Measurements from ENCODE around the gene QPRT. TPM values are rescaled to one million over a fixed set of nuclear protein-coding genes. Genes with fewer than 3 reads are reported as not detected.
"Not testable (repeated sequence)": the region's sequence is repeated elsewhere in the genome, so short reads cannot be mapped to it uniquely, and the experiment has no call there.

QPRT gene
- total and polyA plus RNA-seq, 2 donors (not counting 1 experiment from before 2014, with no cell fraction given) = 0.06 to 0.22 TPM

- ChIA-PET CTCF (interaction anchor here (0.9 to 6.1 kb wide), 10 partner anchors 11 to 126 kb away, joined by 3 to 63 read pairs (median 4); partner anchors contain the start of gene KIF22), POLR2A (interaction anchor here (0.7 to 1.3 kb wide), 2 partner anchors 45 to 84 kb away, joined by 4 read pairs; no protein-coding TSS in a partner anchor)
- Mint-ChIP-seq H3K9me3 (ENCODE audit: insufficient read depth) (no peaks in the 10 kb centered on the region), H3K4me3 (peak overlapping the region; percentile 23), H3K27ac (no peak overlapping the region), H3K4me1 (peaks cover 6% of the 10 kb centered on the region), H3K27me3 (no peaks in the 10 kb centered on the region)
- peaks cover 0 to 3% of the 10 kb centered on the region in 2 donors for H3K4me1 ChIP-seq (ENCODE audit: control insufficient read depth in 2 of 2, insufficient read depth in 2 of 2, low read length in 2 of 2)
- H3K27me3 ChIP-seq (replicated peaks in 1 of 4; ENCODE audit: control extremely low read depth in 1 of 4, control insufficient read depth in 3 of 4, insufficient read depth in 4 of 4, low read length in 3 of 4) = no peaks in the 10 kb centered on the region
- no peak for TF ChIP-seq EZH2 (IDR thresholded peaks at IDR 0.05; ENCODE audit: borderline replicate concordance, insufficient read depth, low read depth, low read length, poor library complexity, severe bottlenecking)
- no peak for TF ChIP-seq CTCF (IDR thresholded peaks at IDR 0.05)
- no peaks in the 10 kb centered on the region for H3K36me3 ChIP-seq (replicated peaks in 1 of 2; ENCODE audit: control extremely low read depth in 1 of 2, control insufficient read depth in 1 of 2, extremely low read depth in 1 of 2, insufficient read depth in 2 of 2, low read length in 1 of 2)
- no peaks in the 10 kb centered on the region for H3K9me3 ChIP-seq (ENCODE audit: control extremely low read depth in 1 of 3, control insufficient read depth in 2 of 3, insufficient read depth in 1 of 3, low read length in 2 of 3)
- H3K4me3 ChIP-seq (ENCODE audit: control extremely low read depth in 1 of 5, extremely low read depth in 1 of 5, insufficient read depth in 1 of 5, low read depth in 2 of 5, low read length in 4 of 5) = no peak overlapping the region
- 83% methylated on average over 3 of the region's 5 CpGs for WGBS (ENCODE audit: insufficient coverage)
- DNase-seq = no peak
- H4K20me1 ChIP-seq (ENCODE audit: control insufficient read depth, insufficient read depth, low read length, poor library complexity, severe bottlenecking) = no peaks in the 10 kb centered on the region
- intact Hi-C loops (cut with micrococcal nuclease) = loop anchor here (1.0 kb wide), 1 partner anchor 20 kb away; no protein-coding TSS in a partner anchor
- no peak overlapping the region for H3K9ac ChIP-seq (ENCODE audit: low read length)
- no peak for ATAC-seq (ENCODE audit: low read depth)
- no peaks in the 10 kb centered on the region for H3K79me2 ChIP-seq (ENCODE audit: control insufficient read depth, insufficient read depth, low read length)
- no peak overlapping the region for H3K27ac ChIP-seq (ENCODE audit: low read length in 2 of 2)
- no peak overlapping the region for H2AFZ ChIP-seq (ENCODE audit: insufficient read depth, low read depth, low read length, poor library complexity, severe bottlenecking)
- no peak overlapping the region for H3K4me2 ChIP-seq (replicated peaks; ENCODE audit: low read depth, low read length, poor library complexity, severe bottlenecking)
These were observed 41.7 kb downstream of the QPRT start for GRCh38 chr16:29720703-29721102.

- not testable (repeated sequence) for H3K36me3 ChIP-seq (replicated peaks in 1 of 2; ENCODE audit: control extremely low read depth in 1 of 2, control insufficient read depth in 1 of 2, extremely low read depth in 1 of 2, insufficient read depth in 2 of 2, low read length in 1 of 2); H3K27ac Mint-ChIP-seq; H3K9me3 Mint-ChIP-seq (ENCODE audit: insufficient read depth); H3K27me3 ChIP-seq (replicated peaks in 1 of 4; ENCODE audit: control extremely low read depth in 1 of 4, control insufficient read depth in 3 of 4, insufficient read depth in 4 of 4, low read length in 3 of 4); H3K27ac ChIP-seq (ENCODE audit: low read length in 2 of 2); H3K9me3 ChIP-seq (ENCODE audit: control extremely low read depth in 1 of 3, control insufficient read depth in 2 of 3, insufficient read depth in 1 of 3, low read length in 2 of 3); H3K4me1 Mint-ChIP-seq; H3K4me1 ChIP-seq (ENCODE audit: control insufficient read depth in 2 of 2, insufficient read depth in 2 of 2, low read length in 2 of 2); H4K20me1 ChIP-seq (ENCODE audit: control insufficient read depth, insufficient read depth, low read length, poor library complexity, severe bottlenecking); H3K27me3 Mint-ChIP-seq; H3K9ac ChIP-seq (ENCODE audit: low read length); H3K79me2 ChIP-seq (ENCODE audit: control insufficient read depth, insufficient read depth, low read length)
- POLR2A ChIA-PET = interaction anchor here (1.3 kb wide), 1 partner anchor 83 kb away, joined by 4 read pairs; no protein-coding TSS in a partner anchor
- H3K4me2 ChIP-seq (replicated peaks; ENCODE audit: low read depth, low read length, poor library complexity, severe bottlenecking) = peak overlapping the region; percentile 59
- ATAC-seq (ENCODE audit: low read depth) = peak; percentile 76
- intact Hi-C loops (cut with micrococcal nuclease) = loop anchor here (1.0 kb wide), 1 partner anchor 21 kb away; no protein-coding TSS in a partner anchor
- H3K4me3 ChIP-seq (ENCODE audit: control extremely low read depth in 1 of 5, extremely low read depth in 1 of 5, insufficient read depth in 1 of 5, low read depth in 2 of 5, low read length in 4 of 5) = peak overlapping the region in 1 of 5 experiments; percentile 17
- DNase-seq = peak; percentile 73
- peak overlapping the region; percentile 70 for H3K4me3 Mint-ChIP-seq
- CTCF ChIA-PET = interaction anchor here (0.6 to 6.1 kb wide), 17 partner anchors 10 to 127 kb away, joined by 3 to 63 read pairs (median 4); partner anchors contain the start of gene KIF22
- peak; percentile 58 for TF ChIP-seq CTCF (IDR thresholded peaks at IDR 0.05)
- WGBS (ENCODE audit: insufficient coverage) = 17% methylated on average over 6 of the region's 24 CpGs
- peak overlapping the region; percentile 54 for H2AFZ ChIP-seq (ENCODE audit: insufficient read depth, low read depth, low read length, poor library complexity, severe bottlenecking)
These were observed 42.3 kb downstream of the QPRT start for GRCh38 chr16:29721167-29721879.

Measured in B cell (primary cell).